KMS-11 (cell line): ENCODE data around the gene KAZN.

Experiments
- H2AFZ ChIP-seq: fragments of 200-600 bp; sonication (generic); 2 replicates; pipeline ENCODE4 v1.6.1; 2016; ENCODE audit warnings: antibody characterized with exemption, mixed run types, low read depth
- H3K27ac ChIP-seq: fragments of 200-600 bp; sonication (generic); 2 replicates; pipeline ENCODE4 v1.6.1; 2016; ENCODE audit warnings: mild to moderate bottlenecking, mixed run types
- H3K27me3 ChIP-seq: fragments of 200-600 bp; sonication (generic); 2 replicates; pipeline ENCODE4 v1.6.1; 2017; ENCODE audit warnings: mild to moderate bottlenecking, low read depth, mixed run types, moderate library complexity; ENCODE audit not compliant: insufficient read depth
- H3K36me3 ChIP-seq: fragments of 200-600 bp; sonication (generic); 2 replicates; pipeline ENCODE4 v1.6.1; 2017; ENCODE audit warnings: mild to moderate bottlenecking, mixed run types; ENCODE audit not compliant: insufficient read depth
- H3K4me1 ChIP-seq: fragments of 200-600 bp; sonication (generic); 2 replicates; pipeline ENCODE4 v1.6.1; 2016; ENCODE audit warnings: mild to moderate bottlenecking, low read depth, mixed run types; ENCODE audit not compliant: poor library complexity, severe bottlenecking
- H3K4me2 ChIP-seq: fragments of 200-600 bp; sonication (generic); 2 replicates; pipeline ENCODE4 v1.7.0; 2016; ENCODE audit warnings: mild to moderate bottlenecking, mixed run types
- H3K4me3 ChIP-seq: fragments of 200-600 bp; sonication (generic); IDR thresholded peaks from 2 replicates; pipeline ENCODE4 v1.6.1; 2017; ENCODE audit warnings: low read depth, low read length, mixed read lengths; ENCODE audit not compliant: insufficient read depth
- H3K79me2 ChIP-seq: fragments of 200-600 bp; sonication (generic); 2 replicates; pipeline ENCODE4 v1.6.1; 2016; ENCODE audit warnings: low read depth, mixed run types; ENCODE audit not compliant: insufficient read depth
- H3K9ac ChIP-seq: fragments of 200-600 bp; sonication (generic); 2 replicates; pipeline ENCODE4 v1.6.1; 2016; ENCODE audit warnings: mild to moderate bottlenecking, mixed run types
- H4K20me1 ChIP-seq: fragments of 200-600 bp; sonication (generic); 2 replicates; pipeline ENCODE4 v1.6.1; 2016; ENCODE audit warnings: mild to moderate bottlenecking, mixed run types; ENCODE audit not compliant: insufficient read depth
- TF ChIP-seq, protein P1 (sequence below): fragments of 200-600 bp; sonication (generic); conservative IDR thresholded peaks from 2 replicates; pipeline ENCODE4 v1.6.1; 2017; ENCODE audit warnings: low read depth, mild to moderate bottlenecking, antibody characterized with exemption, low read length, moderate library complexity, mixed read lengths

Gene KAZN

DNA sequence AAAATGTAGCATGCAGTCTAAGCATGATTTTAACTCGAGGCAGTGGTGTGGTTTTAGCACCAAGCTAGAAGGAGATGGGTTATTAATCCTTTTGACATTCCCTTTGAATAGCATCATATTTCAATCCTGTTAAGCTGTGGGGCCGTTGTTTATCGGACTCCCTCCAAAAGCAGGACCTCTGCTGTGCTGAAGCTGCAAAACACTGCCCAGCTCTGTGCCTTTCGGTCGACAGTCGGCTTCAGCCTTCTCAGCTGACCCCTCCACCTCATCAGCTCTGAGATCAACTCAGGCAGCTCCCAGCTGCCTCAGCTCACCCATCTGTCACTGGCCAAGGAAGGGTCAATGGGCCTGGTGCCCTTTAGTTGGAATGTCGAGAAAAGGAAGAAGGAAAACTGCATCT lies 95.5 kb downstream of the KAZN start:
- no peaks in the 10 kb centered on the region for H4K20me1 ChIP-seq
- TF ChIP-seq, protein P1, sequence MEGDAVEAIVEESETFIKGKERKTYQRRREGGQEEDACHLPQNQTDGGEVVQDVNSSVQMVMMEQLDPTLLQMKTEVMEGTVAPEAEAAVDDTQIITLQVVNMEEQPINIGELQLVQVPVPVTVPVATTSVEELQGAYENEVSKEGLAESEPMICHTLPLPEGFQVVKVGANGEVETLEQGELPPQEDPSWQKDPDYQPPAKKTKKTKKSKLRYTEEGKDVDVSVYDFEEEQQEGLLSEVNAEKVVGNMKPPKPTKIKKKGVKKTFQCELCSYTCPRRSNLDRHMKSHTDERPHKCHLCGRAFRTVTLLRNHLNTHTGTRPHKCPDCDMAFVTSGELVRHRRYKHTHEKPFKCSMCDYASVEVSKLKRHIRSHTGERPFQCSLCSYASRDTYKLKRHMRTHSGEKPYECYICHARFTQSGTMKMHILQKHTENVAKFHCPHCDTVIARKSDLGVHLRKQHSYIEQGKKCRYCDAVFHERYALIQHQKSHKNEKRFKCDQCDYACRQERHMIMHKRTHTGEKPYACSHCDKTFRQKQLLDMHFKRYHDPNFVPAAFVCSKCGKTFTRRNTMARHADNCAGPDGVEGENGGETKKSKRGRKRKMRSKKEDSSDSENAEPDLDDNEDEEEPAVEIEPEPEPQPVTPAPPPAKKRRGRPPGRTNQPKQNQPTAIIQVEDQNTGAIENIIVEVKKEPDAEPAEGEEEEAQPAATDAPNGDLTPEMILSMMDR, result no peak

DNA sequence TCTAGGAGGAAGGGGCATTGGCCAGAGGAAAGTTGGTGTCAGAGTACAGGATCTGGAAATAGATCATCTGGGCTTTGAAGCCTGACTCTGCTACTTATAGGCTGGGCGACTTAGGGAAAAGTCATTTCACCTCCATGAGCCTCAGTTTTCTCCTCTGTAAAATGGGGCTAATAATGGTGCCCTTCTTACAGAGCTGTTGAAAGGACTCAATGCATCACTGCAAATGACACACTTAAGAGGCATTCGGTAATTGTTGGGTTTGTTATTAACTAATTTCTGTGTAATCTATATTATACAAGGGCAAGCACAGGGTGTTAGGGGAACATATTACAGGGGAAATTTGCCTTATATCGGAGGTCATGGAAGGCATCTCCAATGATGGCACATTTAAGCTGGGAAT lies 96.1 kb downstream of the KAZN start:
- Histone ChIP-seq H2AFZ (no peak overlapping the region), H3K4me3 (no peak overlapping the region), H3K9ac (no peak overlapping the region), H3K79me2 (no peaks in the 10 kb centered on the region), H3K36me3 (no peaks in the 10 kb centered on the region), H3K27ac (no peak overlapping the region), H3K4me2 (no peak overlapping the region), H3K27me3 (peaks cover 9% of the 10 kb centered on the region; the same call in 1 of the 2 replicates), H4K20me1 (no peaks in the 10 kb centered on the region), H3K4me1 (no peaks in the 10 kb centered on the region)
- TF ChIP-seq, protein P1, result no peak

More for the DNA sequence above, 95.5 kb downstream of the KAZN start:
- H3K27ac ChIP-seq, result no peak overlapping the region
- H3K27me3 ChIP-seq, result peaks cover 8% of the 10 kb centered on the region; the same call in 1 of the 2 replicates
- H3K36me3 ChIP-seq, result no peaks in the 10 kb centered on the region
- H3K4me2 ChIP-seq, result no peak overlapping the region
- no peak overlapping the region for H3K9ac ChIP-seq
- no peaks in the 10 kb centered on the region for H3K79me2 ChIP-seq
- no peaks in the 10 kb centered on the region for H3K4me1 ChIP-seq
- H2AFZ ChIP-seq, result no peak overlapping the region
- H3K4me3 ChIP-seq, result no peak overlapping the region

DNA sequence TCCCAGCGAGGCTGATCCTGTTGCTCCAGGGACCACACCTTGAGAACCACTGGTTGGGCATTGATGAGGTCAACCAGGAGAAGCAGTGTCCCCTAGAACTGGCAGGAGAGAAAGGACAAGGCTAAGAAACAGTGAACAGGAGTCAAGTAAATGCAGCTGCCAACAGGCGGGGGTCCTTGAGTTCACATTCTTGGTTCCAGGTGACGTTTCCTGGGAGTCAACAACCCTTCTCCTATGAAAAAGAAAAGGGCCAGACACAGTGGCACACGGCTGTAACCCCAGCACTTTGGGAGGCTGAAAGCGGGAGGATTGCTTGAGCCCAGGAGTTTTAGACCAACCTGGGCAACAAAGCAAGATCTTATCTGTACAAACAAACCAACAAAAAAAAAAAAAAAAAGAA lies 98.3 kb downstream of the KAZN start:
- Histone ChIP-seq H3K4me2 (no peak overlapping the region), H3K79me2 (no peaks in the 10 kb centered on the region), H3K9ac (no peak overlapping the region), H3K4me3 (no peak overlapping the region), H4K20me1 (no peaks in the 10 kb centered on the region), H3K4me1 (no peaks in the 10 kb centered on the region), H3K36me3 (no peaks in the 10 kb centered on the region), H3K27ac (no peak overlapping the region), H3K27me3 (peaks cover 7% of the 10 kb centered on the region; the same call in 1 of the 2 replicates), H2AFZ (no peak overlapping the region)
- TF ChIP-seq, protein P1, result no peak

DNA sequence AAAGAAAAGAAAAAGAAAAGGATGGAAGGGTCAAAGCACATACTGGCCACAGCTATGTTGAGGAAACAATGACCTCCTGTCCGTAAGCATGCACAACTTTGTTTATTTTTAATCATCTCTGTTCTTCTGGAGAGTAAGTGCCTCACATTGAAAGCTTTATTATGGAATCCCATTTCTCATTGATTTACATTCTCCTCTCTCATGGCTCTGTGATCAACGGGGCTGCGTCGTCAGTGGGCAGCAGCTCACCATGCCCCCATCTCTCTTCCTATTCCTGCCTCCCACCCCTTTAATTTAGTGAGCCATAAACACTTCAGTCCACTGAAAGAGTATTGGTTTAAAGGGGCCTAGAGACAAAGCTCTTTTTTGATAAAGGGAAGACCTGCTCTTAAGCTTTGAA lies 98.9 kb downstream of the KAZN start:
- no peaks in the 10 kb centered on the region for H3K36me3 ChIP-seq
- H4K20me1 ChIP-seq, result no peaks in the 10 kb centered on the region
- peaks cover 4% of the 10 kb centered on the region; the same call in 1 of the 2 replicates for H3K27me3 ChIP-seq
- no peak overlapping the region for H3K4me3 ChIP-seq
- H3K9ac ChIP-seq, result no peak overlapping the region
- no peaks in the 10 kb centered on the region for H3K79me2 ChIP-seq
- no peak overlapping the region for H3K27ac ChIP-seq
- H2AFZ ChIP-seq, result no peak overlapping the region
- TF ChIP-seq, protein P1, result no peak
- no peaks in the 10 kb centered on the region for H3K4me1 ChIP-seq
- no peak overlapping the region for H3K4me2 ChIP-seq
